ENCODE measurements around the gene TBX4.

TBX4 gene

DNA sequence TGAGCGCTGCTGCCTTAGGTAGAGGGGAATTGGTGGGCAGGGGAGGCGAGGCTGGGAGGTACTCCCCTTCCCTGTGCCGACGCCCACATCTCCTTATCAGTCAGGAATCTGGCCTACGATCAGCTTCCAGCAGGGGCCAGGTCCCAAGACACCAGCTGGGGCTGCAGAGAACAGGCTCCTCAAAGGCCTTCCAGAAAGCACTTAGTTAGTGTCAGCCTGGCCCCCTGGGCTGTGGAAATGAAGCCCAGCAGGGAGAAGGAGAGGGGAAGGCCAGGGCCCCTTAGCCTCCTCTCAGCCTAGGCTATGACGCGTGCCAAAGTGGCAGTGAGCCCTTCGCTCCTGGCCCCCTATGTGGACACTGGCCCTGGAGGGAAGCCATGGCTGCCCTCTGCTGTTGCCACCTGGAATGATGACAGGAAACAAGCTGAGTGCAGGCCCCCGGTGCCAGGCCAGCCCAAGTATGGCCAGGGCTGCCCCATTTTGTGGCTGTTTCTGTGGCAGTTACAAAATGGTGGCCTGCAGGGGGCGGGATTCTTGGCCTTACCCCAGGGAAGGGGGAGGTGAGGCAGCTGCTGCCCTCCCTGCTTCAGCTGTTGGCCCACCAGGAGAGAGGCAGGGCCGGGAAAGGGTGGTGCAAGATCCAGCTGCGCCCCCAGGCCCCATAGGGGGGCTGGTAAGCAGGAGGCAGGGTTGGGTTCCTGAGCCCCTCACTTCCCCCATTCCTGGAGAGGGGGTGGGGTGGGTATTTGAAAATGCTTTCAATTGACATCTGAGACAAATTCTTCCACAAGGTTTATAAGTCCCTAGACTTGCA lies 11.3 kb downstream of the TBX4 start:
- DNase-seq (ENCODE audit: low read depth) = no peak
- no peak overlapping the region for H3K4me3 ChIP-seq (ENCODE audit: control insufficient read depth, low read depth, low read length)
- TF ChIP-seq, protein P1, sequence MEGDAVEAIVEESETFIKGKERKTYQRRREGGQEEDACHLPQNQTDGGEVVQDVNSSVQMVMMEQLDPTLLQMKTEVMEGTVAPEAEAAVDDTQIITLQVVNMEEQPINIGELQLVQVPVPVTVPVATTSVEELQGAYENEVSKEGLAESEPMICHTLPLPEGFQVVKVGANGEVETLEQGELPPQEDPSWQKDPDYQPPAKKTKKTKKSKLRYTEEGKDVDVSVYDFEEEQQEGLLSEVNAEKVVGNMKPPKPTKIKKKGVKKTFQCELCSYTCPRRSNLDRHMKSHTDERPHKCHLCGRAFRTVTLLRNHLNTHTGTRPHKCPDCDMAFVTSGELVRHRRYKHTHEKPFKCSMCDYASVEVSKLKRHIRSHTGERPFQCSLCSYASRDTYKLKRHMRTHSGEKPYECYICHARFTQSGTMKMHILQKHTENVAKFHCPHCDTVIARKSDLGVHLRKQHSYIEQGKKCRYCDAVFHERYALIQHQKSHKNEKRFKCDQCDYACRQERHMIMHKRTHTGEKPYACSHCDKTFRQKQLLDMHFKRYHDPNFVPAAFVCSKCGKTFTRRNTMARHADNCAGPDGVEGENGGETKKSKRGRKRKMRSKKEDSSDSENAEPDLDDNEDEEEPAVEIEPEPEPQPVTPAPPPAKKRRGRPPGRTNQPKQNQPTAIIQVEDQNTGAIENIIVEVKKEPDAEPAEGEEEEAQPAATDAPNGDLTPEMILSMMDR (IDR thresholded peaks at IDR 0.05; ENCODE audit: control insufficient read depth, insufficient read depth, low read depth, low read length, missing control alignments) = peak; percentile 25

DNA sequence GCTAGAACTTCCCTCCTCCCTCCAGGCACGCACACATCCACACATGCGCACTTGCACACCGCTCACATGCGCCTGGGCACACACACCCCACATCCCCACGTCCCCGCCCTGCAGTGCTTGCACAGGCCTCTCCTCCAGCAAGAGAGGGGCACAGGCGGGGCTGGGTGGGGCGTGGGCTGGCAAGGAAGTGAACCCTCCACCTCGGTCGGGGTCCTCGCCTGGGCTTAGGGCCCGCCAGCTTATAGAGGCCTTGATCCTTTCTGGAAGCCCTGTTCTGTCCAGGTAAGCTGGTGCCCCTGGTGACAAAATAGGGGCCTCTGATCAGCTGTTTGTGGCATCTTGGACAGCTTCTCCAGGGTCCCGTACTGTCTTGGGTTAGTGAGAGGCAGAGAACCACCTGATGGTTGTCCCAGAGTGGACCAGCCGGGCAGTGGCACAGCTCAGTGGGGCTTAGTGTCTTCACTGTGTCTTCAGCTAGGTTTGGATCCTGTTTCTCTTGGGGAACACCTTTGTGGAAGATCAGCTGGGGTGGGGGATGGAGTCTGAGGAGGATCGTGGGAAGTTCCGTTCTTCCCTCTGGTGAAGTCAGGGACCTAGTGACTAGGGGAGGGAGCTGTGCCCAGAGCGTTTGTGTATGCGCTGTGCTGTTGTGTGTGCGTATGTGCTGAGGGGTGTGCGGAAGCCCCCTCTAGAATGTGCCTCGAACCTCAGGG lies 12.1 kb downstream of the TBX4 start:
- no peak for DNase-seq (ENCODE audit: low read depth)
- no peak overlapping the region for H3K4me3 ChIP-seq (ENCODE audit: control insufficient read depth, low read depth, low read length)
- TF ChIP-seq, protein P1 (IDR thresholded peaks at IDR 0.05; ENCODE audit: control insufficient read depth, insufficient read depth, low read depth, low read length, missing control alignments) = no peak

GRCh38 chr17:61464843-61465180 lies 12.6 kb downstream of the TBX4 start:
- TF ChIP-seq, protein P1 (IDR thresholded peaks at IDR 0.05; ENCODE audit: control insufficient read depth, insufficient read depth, low read depth, low read length, missing control alignments) = no peak
- no peak overlapping the region for H3K4me3 ChIP-seq (ENCODE audit: control insufficient read depth, low read depth, low read length)
- no peak for DNase-seq (ENCODE audit: low read depth)

DNA sequence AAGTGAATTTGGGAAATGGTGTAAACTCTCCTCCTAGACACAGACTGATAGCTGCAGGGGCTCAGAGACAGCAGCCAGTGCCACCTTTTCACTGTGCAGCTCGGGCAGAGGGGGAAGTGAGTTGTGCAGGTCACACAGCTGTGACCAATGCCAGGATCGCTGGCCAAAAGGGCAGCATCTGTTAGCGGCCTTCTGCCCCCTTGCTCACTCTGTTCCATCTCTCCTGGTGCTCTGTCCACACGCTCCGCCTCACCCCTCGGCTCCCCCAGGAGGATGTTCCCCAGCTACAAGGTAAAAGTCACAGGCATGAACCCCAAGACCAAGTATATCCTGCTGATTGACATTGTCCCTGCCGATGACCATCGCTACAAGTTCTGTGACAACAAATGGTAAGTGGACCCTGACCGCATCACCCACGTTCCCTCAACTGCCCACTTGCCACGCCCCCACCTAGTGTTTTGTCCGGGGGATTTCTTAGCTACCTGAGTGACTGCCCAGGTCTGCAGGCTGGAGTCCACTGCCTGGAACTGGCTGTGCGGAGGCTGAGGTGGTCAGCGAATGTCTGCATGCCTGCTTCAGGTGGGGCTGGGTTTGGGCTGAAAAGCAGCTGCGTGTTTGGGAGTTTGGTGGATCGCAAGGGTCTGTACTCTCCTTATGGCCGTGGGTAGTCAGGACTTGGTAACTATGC lies 13.5 kb downstream of the TBX4 start:
- no peak overlapping the region for H3K4me3 ChIP-seq (ENCODE audit: control insufficient read depth, low read depth, low read length)
- TF ChIP-seq, protein P1 (IDR thresholded peaks at IDR 0.05; ENCODE audit: control insufficient read depth, insufficient read depth, low read depth, low read length, missing control alignments) = no peak
- DNase-seq (ENCODE audit: low read depth) = no peak

- H3K4me3 ChIP-seq (ENCODE audit: control insufficient read depth, low read depth, low read length) = no peak overlapping the region
- DNase-seq (ENCODE audit: low read depth) = no peak
- TF ChIP-seq, protein P1 (IDR thresholded peaks at IDR 0.05; ENCODE audit: control insufficient read depth, insufficient read depth, low read depth, low read length, missing control alignments) = no peak
These were observed 14.0 kb downstream of the TBX4 start for GRCh38 chr17:61466246-61466645.

DNA sequence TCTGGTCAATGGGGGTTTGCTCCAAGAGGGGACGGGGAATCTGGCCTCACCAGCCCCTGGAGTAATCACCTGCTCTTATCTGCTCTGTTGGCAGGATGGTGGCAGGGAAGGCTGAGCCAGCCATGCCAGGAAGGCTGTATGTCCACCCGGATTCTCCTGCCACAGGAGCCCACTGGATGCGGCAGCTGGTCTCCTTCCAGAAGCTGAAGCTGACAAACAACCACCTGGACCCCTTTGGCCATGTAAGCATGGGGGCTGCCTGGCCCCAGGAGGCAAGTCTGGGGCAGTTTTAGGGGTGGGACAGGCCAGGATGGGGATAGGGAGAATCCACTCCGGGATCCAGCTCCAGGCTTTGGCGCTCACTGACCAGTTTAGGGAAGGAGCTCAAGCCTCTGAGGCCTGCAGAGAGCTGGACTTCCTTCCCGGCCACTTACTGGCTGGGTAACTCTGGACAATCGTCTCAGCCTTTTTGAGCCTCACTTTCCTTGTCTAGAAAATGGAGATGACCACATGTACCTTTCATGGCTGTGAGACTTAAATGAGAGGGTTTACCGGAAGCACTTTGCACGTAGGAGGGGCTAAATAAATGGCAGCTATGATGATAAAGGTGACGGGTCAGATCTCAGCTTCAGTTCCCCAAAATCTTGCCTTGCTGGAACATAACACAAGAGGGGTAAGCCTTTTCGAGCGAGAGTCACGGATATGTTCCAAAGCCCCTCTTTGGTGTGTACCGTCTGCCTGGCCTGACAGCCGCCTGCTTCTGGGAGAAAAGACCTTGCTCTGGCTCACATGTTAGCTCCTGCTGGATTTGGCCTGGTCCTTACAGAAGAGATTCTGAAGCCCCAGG lies 15.4 kb downstream of the TBX4 start:
- DNase-seq (ENCODE audit: low read depth) = no peak
- no peak overlapping the region for H3K4me3 ChIP-seq (ENCODE audit: control insufficient read depth, low read depth, low read length)
- TF ChIP-seq, protein P1 (IDR thresholded peaks at IDR 0.05; ENCODE audit: control insufficient read depth, insufficient read depth, low read depth, low read length, missing control alignments) = no peak

Measured in AG09309 (cell line).